HEK293 (cell line): ENCODE results near the gene PPIL3.

ENCODE experiments used
- CTCF ChIP-seq: fragments of 450-650 bp; formaldehyde crosslinking; IDR thresholded peaks from 2 replicates; pipeline ENCODE4 v1.5.1; 2016; ENCODE audit warnings: missing biosample characterization, missing genetic modification characterization
- EGR2 ChIP-seq: fragments of 450-650 bp; formaldehyde crosslinking; IDR thresholded peaks from 2 replicates; pipeline ENCODE4 v1.5.1; 2016; ENCODE audit warnings: low read depth, missing biosample characterization, missing genetic modification characterization
- KLF7 ChIP-seq: fragments of 450-650 bp; formaldehyde crosslinking; IDR thresholded peaks from 2 replicates; pipeline ENCODE4 v1.5.1; 2016; ENCODE audit warnings: missing biosample characterization, missing genetic modification characterization, borderline replicate concordance
- OSR2 ChIP-seq: fragments of 450-650 bp; formaldehyde crosslinking; IDR thresholded peaks from 2 replicates; pipeline ENCODE4 v1.5.1; 2016; ENCODE audit warnings: missing biosample characterization, missing genetic modification characterization
- SP3 ChIP-seq: fragments of 450-650 bp; formaldehyde crosslinking; IDR thresholded peaks from 2 replicates; pipeline ENCODE4 v1.5.1; 2016; ENCODE audit warnings: missing biosample characterization, missing genetic modification characterization
- SP7 ChIP-seq: fragments of 450-650 bp; formaldehyde crosslinking; IDR thresholded peaks from 2 replicates; pipeline ENCODE4 v1.5.1; 2016; ENCODE audit warnings: missing biosample characterization, missing genetic modification characterization
- TCF7L2 ChIP-seq: IDR thresholded peaks from 2 replicates; pipeline ENCODE4 v1.6.1; 2011; ENCODE audit warnings: low read depth, mild to moderate bottlenecking, inconsistent platforms, low read length, moderate library complexity, borderline replicate concordance
- WT1 ChIP-seq: fragments of 450-650 bp; formaldehyde crosslinking; IDR thresholded peaks from 2 replicates; pipeline ENCODE4 v1.5.1; 2016; ENCODE audit warnings: missing biosample characterization, missing genetic modification characterization
- ZBTB21 ChIP-seq: fragments of 450-650 bp; formaldehyde crosslinking; IDR thresholded peaks from 2 replicates; pipeline ENCODE4 v1.5.1; 2017; ENCODE audit warnings: missing biosample characterization, missing genetic modification characterization
- ZBTB7A ChIP-seq: fragments of 450-650 bp; formaldehyde crosslinking; IDR thresholded peaks from 2 replicates; pipeline ENCODE4 v1.5.1; 2016; ENCODE audit warnings: low read depth, missing biosample characterization, missing genetic modification characterization
- ZBTB8A ChIP-seq: fragments of 450-650 bp; formaldehyde crosslinking; IDR thresholded peaks from 2 replicates; pipeline ENCODE4 v1.5.1; 2016; ENCODE audit warnings: missing biosample characterization, missing genetic modification characterization
- ZEB2 ChIP-seq: fragments of 450-650 bp; formaldehyde crosslinking; IDR thresholded peaks from 2 replicates; pipeline ENCODE4 v1.5.1; 2016; ENCODE audit warnings: missing biosample characterization, missing genetic modification characterization
- ZFP69B ChIP-seq: fragments of 450-650 bp; formaldehyde crosslinking; IDR thresholded peaks from 2 replicates; pipeline ENCODE4 v1.5.1; 2016; ENCODE audit warnings: missing biosample characterization, missing genetic modification characterization
- ZIC2 ChIP-seq: fragments of 450-650 bp; formaldehyde crosslinking; IDR thresholded peaks from 2 replicates; pipeline ENCODE4 v1.5.1; 2016; ENCODE audit warnings: missing biosample characterization, missing genetic modification characterization
- ZNF2 ChIP-seq: fragments of 450-650 bp; formaldehyde crosslinking; IDR thresholded peaks from 2 replicates; pipeline ENCODE4 v1.5.1; 2016; ENCODE audit warnings: missing biosample characterization, missing genetic modification characterization
- ZNF24 ChIP-seq: fragments of 450-650 bp; formaldehyde crosslinking; IDR thresholded peaks from 2 replicates; pipeline ENCODE4 v1.5.1; 2016; ENCODE audit warnings: missing biosample characterization, missing genetic modification characterization
- ZNF76 ChIP-seq: fragments of 450-650 bp; formaldehyde crosslinking; IDR thresholded peaks from 2 replicates; pipeline ENCODE4; 2016; ENCODE audit warnings: low read depth, missing biosample characterization, missing genetic modification characterization, borderline replicate concordance
- ZNF843 ChIP-seq: fragments of 450-650 bp; formaldehyde crosslinking; IDR thresholded peaks from 2 replicates; pipeline ENCODE4 v1.5.1; 2016; ENCODE audit warnings: missing biosample characterization, missing genetic modification characterization
- TF ChIP-seq, protein P1 (sequence below): fragments of 450-650 bp; formaldehyde crosslinking; IDR thresholded peaks from 2 replicates; pipeline ENCODE4 v1.5.1; 2016; ENCODE audit warnings: missing biosample characterization, missing genetic modification characterization
- TF ChIP-seq, protein P2 (sequence below): fragments of 450-650 bp; formaldehyde crosslinking; IDR thresholded peaks from 2 replicates; pipeline ENCODE4 v1.5.1; 2016; ENCODE audit warnings: missing biosample characterization, missing genetic modification characterization
- TF ChIP-seq, protein P3 (sequence below): fragments of 450-650 bp; formaldehyde crosslinking; IDR thresholded peaks from 2 replicates; pipeline ENCODE4 v1.5.1; 2017; ENCODE audit warnings: missing biosample characterization, missing genetic modification characterization
- TF ChIP-seq, protein P4 (sequence below): fragments of 450-650 bp; formaldehyde crosslinking; IDR thresholded peaks from 2 replicates; pipeline ENCODE4 v1.5.1; 2016; ENCODE audit warnings: missing biosample characterization, missing genetic modification characterization
- TF ChIP-seq, protein P5 (sequence below): fragments of 450-650 bp; formaldehyde crosslinking; conservative IDR thresholded peaks from 2 replicates; pipeline ENCODE4 v1.5.1; 2016; ENCODE audit warnings: low read depth, missing biosample characterization, missing genetic modification characterization

PPIL3 gene

GRCh38 chr2:200864176-200865034 lies 24.5 kb downstream of the PPIL3 start, which contains the start of gene CLK1 (continued):
- TF ChIP-seq KLF7 (tag by site-specific recombination) (peak; percentile 61; the same call in 1 of the 2 replicates), SP3 (tag by site-specific recombination) (peak; percentile 58), SP7 (tag by site-specific recombination) (peak; percentile 74), ZBTB21 (peak; percentile 93), ZBTB7A (tag by site-specific recombination) (0 out of 2 replicates have a peak, but pooled peaks have one; percentile 19), CTCF (tag by site-specific recombination) (peak; percentile 32; the same call in 1 of the 2 replicates), ZBTB8A (tag by site-specific recombination) (peak; percentile 92), EGR2 (tag by site-specific recombination) (peak; percentile 89), ZNF76 (tag by site-specific recombination) (peak; percentile 66), ZNF24 (tag by site-specific recombination) (0 out of 2 replicates have a peak, but pooled peaks have one; percentile 5), ZFP69B (tag by site-specific recombination) (no peak), ZNF2 (tag by site-specific recombination) (peak; percentile 14), ZEB2 (0 out of 2 replicates have a peak, but pooled peaks have one; percentile 37), ZIC2 (tag by site-specific recombination) (0 out of 2 replicates have a peak, but pooled peaks have one; percentile 18), OSR2 (tag by site-specific recombination) (no peak), ZNF843 (tag by site-specific recombination) (0 out of 2 replicates have a peak, but pooled peaks have one; percentile 40), WT1 (tag by site-specific recombination) (peak; percentile 7; the same call in 1 of the 2 replicates), TCF7L2 (peak; percentile 84)
- TF ChIP-seq, protein P1, sequence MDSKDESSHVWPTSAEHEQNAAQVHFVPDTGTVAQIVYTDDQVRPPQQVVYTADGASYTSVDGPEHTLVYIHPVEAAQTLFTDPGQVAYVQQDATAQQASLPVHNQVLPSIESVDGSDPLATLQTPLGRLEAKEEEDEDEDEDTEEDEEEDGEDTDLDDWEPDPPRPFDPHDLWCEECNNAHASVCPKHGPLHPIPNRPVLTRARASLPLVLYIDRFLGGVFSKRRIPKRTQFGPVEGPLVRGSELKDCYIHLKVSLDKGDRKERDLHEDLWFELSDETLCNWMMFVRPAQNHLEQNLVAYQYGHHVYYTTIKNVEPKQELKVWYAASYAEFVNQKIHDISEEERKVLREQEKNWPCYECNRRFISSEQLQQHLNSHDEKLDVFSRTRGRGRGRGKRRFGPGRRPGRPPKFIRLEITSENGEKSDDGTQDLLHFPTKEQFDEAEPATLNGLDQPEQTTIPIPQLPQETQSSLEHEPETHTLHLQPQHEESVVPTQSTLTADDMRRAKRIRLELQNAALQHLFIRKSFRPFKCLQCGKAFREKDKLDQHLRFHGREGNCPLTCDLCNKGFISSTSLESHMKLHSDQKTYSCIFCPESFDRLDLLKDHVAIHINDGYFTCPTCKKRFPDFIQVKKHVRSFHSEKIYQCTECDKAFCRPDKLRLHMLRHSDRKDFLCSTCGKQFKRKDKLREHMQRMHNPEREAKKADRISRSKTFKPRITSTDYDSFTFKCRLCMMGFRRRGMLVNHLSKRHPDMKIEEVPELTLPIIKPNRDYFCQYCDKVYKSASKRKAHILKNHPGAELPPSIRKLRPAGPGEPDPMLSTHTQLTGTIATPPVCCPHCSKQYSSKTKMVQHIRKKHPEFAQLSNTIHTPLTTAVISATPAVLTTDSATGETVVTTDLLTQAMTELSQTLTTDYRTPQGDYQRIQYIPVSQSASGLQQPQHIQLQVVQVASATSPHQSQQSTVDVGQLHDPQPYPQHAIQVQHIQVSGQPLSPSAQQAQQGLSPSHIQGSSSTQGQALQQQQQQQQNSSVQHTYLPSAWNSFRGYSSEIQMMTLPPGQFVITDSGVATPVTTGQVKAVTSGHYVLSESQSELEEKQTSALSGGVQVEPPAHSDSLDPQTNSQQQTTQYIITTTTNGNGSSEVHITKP, result no peak; the same call in 1 of the 2 replicates
- TF ChIP-seq, protein P2, sequence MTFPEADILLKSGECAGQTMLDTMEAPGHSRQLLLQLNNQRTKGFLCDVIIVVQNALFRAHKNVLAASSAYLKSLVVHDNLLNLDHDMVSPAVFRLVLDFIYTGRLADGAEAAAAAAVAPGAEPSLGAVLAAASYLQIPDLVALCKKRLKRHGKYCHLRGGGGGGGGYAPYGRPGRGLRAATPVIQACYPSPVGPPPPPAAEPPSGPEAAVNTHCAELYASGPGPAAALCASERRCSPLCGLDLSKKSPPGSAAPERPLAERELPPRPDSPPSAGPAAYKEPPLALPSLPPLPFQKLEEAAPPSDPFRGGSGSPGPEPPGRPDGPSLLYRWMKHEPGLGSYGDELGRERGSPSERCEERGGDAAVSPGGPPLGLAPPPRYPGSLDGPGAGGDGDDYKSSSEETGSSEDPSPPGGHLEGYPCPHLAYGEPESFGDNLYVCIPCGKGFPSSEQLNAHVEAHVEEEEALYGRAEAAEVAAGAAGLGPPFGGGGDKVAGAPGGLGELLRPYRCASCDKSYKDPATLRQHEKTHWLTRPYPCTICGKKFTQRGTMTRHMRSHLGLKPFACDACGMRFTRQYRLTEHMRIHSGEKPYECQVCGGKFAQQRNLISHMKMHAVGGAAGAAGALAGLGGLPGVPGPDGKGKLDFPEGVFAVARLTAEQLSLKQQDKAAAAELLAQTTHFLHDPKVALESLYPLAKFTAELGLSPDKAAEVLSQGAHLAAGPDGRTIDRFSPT (tag by site-specific recombination), result 0 out of 2 replicates have a peak, but pooled peaks have one; percentile 26
- TF ChIP-seq, protein P3, sequence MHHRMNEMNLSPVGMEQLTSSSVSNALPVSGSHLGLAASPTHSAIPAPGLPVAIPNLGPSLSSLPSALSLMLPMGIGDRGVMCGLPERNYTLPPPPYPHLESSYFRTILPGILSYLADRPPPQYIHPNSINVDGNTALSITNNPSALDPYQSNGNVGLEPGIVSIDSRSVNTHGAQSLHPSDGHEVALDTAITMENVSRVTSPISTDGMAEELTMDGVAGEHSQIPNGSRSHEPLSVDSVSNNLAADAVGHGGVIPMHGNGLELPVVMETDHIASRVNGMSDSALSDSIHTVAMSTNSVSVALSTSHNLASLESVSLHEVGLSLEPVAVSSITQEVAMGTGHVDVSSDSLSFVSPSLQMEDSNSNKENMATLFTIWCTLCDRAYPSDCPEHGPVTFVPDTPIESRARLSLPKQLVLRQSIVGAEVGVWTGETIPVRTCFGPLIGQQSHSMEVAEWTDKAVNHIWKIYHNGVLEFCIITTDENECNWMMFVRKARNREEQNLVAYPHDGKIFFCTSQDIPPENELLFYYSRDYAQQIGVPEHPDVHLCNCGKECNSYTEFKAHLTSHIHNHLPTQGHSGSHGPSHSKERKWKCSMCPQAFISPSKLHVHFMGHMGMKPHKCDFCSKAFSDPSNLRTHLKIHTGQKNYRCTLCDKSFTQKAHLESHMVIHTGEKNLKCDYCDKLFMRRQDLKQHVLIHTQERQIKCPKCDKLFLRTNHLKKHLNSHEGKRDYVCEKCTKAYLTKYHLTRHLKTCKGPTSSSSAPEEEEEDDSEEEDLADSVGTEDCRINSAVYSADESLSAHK, result no peak
- TF ChIP-seq, protein P4, sequence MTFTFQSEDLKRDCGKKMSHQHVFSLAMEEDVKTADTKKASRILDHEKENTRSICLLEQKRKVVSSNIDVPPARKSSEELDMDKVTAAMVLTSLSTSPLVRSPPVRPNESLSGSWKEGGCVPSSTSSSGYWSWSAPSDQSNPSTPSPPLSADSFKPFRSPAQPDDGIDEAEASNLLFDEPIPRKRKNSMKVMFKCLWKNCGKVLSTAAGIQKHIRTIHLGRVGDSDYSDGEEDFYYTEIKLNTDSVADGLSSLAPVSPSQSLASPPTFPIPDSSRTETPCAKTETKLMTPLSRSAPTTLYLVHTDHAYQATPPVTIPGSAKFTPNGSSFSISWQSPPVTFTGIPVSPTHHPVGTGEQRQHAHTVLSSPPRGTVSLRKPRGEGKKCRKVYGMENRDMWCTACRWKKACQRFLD (tag by site-specific recombination), result no peak
- TF ChIP-seq, protein P5, sequence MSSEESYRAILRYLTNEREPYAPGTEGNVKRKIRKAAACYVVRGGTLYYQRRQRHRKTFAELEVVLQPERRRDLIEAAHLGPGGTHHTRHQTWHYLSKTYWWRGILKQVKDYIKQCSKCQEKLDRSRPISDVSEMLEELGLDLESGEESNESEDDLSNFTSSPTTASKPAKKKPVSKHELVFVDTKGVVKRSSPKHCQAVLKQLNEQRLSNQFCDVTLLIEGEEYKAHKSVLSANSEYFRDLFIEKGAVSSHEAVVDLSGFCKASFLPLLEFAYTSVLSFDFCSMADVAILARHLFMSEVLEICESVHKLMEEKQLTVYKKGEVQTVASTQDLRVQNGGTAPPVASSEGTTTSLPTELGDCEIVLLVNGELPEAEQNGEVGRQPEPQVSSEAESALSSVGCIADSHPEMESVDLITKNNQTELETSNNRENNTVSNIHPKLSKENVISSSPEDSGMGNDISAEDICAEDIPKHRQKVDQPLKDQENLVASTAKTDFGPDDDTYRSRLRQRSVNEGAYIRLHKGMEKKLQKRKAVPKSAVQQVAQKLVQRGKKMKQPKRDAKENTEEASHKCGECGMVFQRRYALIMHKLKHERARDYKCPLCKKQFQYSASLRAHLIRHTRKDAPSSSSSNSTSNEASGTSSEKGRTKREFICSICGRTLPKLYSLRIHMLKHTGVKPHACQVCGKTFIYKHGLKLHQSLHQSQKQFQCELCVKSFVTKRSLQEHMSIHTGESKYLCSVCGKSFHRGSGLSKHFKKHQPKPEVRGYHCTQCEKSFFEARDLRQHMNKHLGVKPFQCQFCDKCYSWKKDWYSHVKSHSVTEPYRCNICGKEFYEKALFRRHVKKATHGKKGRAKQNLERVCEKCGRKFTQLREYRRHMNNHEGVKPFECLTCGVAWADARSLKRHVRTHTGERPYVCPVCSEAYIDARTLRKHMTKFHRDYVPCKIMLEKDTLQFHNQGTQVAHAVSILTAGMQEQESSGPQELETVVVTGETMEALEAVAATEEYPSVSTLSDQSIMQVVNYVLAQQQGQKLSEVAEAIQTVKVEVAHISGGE, result peak; percentile 45; the same call in 1 of the 2 replicates
